Testis (tissue), 3 donors: Measurements from ENCODE around the gene DDX59. TPM values are rescaled to one million over a fixed set of nuclear protein-coding genes. Genes with fewer than 3 reads are reported as not detected.

Experiments
- DNase-seq: peaks from one replicate; pipeline ENCODE4 v3.0.0-alpha.2; 2019
- H3K27ac ChIP-seq, 2 donors: fragments of 200-600 bp; sonication (generic); one replicate each; pipeline ENCODE4 v1.5.1; 2019
- H3K27me3 ChIP-seq: fragments of 200-600 bp; sonication (generic); one replicate; pipeline ENCODE4 v1.5.1; 2019
- H3K36me3 ChIP-seq: fragments of 200-600 bp; sonication (generic); one replicate; pipeline ENCODE4 v1.5.1; 2017; ENCODE audit warnings: low read depth; ENCODE audit errors: missing control alignments
- H3K4me1 ChIP-seq: fragments of 200-600 bp; sonication (generic); one replicate; pipeline ENCODE4 v1.5.1; 2019
- H3K4me3 ChIP-seq, 2 donors: fragments of 200-600 bp; sonication (generic); one replicate each; pipeline ENCODE4 v1.5.1; 2017 to 2019
- H3K9me3 ChIP-seq: fragments of 200-600 bp; sonication (generic); one replicate; pipeline ENCODE4 v1.5.1; 2017
- CTCF ChIP-seq, 3 experiments: fragments of 450-650 bp in 2 of 3; fragments of 200-600 bp in 1 of 3; sonication (generic) in 1 of 3; IDR thresholded peaks; one replicate each; pipeline ENCODE4 v1.5.1; 2016 to 2019; ENCODE audit warnings: antibody characterized with exemption in 3 of 3, mild to moderate bottlenecking in 2 of 3, moderate library complexity in 1 of 3
- POLR2A ChIP-seq: fragments of 450-650 bp; IDR thresholded peaks from one replicate; pipeline ENCODE4 v1.6.1; 2017; ENCODE audit warnings: antibody characterized with exemption, mild to moderate bottlenecking, moderate library complexity
- WGBS, 2 donors: methylation state at CpG; one replicate each; pipeline ENCODE4 v1.1.5; 2018; 5-methylcytosine and 5-hydroxymethylcytosine counted together
- intact Hi-C: fragments of 100-400 bp; cut with DNase I; formaldehyde crosslinking; loops from one replicate; pipeline ENCODE4 v1.15.1; 2023; ENCODE audit warnings: low total_unique reads
- polyA plus RNA-seq: library from polyadenylated mRNA; stranded (reverse); fragments of 350-450 nt; fragmentation: Illumina TruSeq; extraction: RNeasy Lipid Tissue Mini Kit (QIAGEN cat#74804); gene quantifications from one replicate; pipeline ENCODE4 v1.2.3, GENCODE V29; 2014; ENCODE audit warnings: low read depth, low replicate concordance; ENCODE audit not compliant: insufficient read depth
- total RNA-seq, 2 donors: library from RNA; depleted of rRNA; stranded (reverse); fragments of >200 nt; gene quantifications; one replicate each; pipeline ENCODE4 v1.2.3, GENCODE V29; 2016

The DDX59 gene
- total and polyA plus RNA-seq, 3 donors from 2014 or later = 17.7 to 30.2 (median 24.1) TPM

DNA sequence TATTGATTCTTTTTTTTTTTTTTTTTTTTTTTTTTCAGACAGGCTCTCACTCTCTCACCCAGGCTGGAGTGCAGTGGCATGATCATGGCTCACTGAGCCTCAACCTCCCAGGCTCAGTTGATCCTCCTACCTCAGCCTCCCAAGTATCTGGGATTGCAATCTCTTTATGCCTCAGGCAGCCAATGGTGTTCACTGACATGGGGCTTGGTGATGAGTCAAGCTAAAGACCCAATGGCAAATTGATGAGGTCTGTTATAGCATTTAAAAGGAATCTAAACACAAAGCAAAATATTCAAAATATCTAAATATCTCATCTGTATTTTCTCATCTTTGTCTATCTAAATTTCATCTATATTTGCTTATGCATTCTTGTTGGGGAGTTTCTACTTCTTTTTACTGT lies 38.5 kb upstream of the DDX59 start:
- no peak overlapping the region for H3K27ac ChIP-seq
- no peaks in the 10 kb centered on the region for H3K9me3 ChIP-seq
- no peak for DNase-seq
- H3K27me3 ChIP-seq = no peaks in the 10 kb centered on the region
- intact Hi-C loops = no loop called here
- TF ChIP-seq CTCF (IDR thresholded peaks at IDR 0.05) = no peak
- no peak for TF ChIP-seq POLR2A
- no peaks in the 10 kb centered on the region for H3K36me3 ChIP-seq
- no peaks in the 10 kb centered on the region for H3K4me1 ChIP-seq
- H3K4me3 ChIP-seq = no peak overlapping the region

DNA sequence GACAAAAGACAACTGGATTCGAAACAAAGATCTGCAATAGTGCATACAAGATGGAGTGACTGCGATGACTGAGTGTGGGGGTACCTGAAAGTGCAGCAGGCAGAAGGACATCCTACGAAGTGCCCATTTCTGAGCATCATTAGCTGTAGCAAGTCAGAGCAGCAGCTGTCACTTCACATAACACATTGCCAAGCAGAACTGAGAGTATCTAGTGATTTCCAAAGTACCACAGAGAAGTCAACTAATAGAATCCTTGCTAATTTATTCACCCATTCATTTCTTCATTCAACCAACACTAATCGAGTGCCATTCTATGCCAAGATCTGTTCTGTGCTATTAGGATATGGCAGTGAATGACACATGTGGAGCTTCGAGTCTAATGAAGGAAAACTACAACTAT lies 37.4 kb upstream of the DDX59 start:
- TF ChIP-seq CTCF (IDR thresholded peaks at IDR 0.05) = no peak
- TF ChIP-seq POLR2A = no peak
- Histone ChIP-seq H3K4me3 (no peak overlapping the region), H3K9me3 (no peaks in the 10 kb centered on the region), H3K4me1 (no peaks in the 10 kb centered on the region), H3K27ac (no peak overlapping the region), H3K27me3 (no peaks in the 10 kb centered on the region), H3K36me3 (no peaks in the 10 kb centered on the region)
- intact Hi-C loops = no loop called here
- DNase-seq = no peak
- 83 to 95% methylated on average over 5 of the region's 5 CpGs for WGBS, 2 donors

DNA sequence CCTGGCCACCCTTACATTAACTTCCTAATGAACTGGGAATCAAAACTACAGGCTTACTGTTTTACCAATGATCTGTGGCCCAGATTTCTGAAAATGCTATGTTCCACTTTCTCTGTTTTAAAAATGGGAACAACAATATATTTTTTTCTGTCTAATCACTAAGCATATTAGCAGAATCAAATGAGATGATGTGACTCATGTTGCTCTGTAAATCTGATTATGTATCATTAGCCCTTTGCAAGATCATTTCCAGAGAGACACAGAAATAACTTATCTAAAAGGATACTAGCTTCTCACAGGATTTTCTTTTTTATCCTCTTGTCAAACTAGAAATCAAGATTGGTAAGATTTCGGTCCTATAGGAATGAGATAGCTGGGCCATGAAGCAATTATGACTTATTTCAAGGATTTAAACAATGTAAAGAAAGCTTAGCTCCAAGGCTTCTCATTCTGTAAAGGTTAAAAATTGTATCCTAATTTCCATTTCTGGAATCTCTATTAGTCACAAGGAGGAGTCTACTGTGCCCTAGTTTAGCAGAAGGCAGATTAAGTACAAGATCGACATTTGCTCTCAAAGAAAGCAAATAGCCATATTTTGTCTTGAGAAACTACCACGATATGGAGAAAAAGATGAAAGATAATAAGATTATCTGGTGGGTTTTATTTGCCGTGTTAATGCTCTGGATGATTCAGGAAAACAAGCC lies 36.6 kb upstream of the DDX59 start:
- intact Hi-C loops = no loop called here
- H3K4me1 ChIP-seq = no peaks in the 10 kb centered on the region
- H3K9me3 ChIP-seq = no peaks in the 10 kb centered on the region
- H3K27ac ChIP-seq = no peak overlapping the region
- no peaks in the 10 kb centered on the region for H3K27me3 ChIP-seq
- TF ChIP-seq CTCF (IDR thresholded peaks at IDR 0.05) (no peak), POLR2A (no peak)
- WGBS, 2 donors = 83 to 84% methylated on average over 4 of the region's 4 CpGs
- no peak overlapping the region for H3K4me3 ChIP-seq
- no peaks in the 10 kb centered on the region for H3K36me3 ChIP-seq
- DNase-seq = no peak

GRCh38 chr1:200704986-200705500 lies 35.3 kb upstream of the DDX59 start:
- no peaks in the 10 kb centered on the region for H3K36me3 ChIP-seq
- TF ChIP-seq CTCF (IDR thresholded peaks at IDR 0.05) (no peak), POLR2A (no peak)
- H3K9me3 ChIP-seq = no peaks in the 10 kb centered on the region
- no peak overlapping the region for H3K27ac ChIP-seq
- no peaks in the 10 kb centered on the region for H3K4me1 ChIP-seq
- no peak for DNase-seq
- H3K27me3 ChIP-seq = no peaks in the 10 kb centered on the region
- H3K4me3 ChIP-seq = no peak overlapping the region
- intact Hi-C loops = no loop called here
- 76 to 83% methylated on average over 3 of the region's 3 CpGs for WGBS, 2 donors

GRCh38 chr1:200699871-200700270 lies 30.2 kb upstream of the DDX59 start:
- DNase-seq = no peak
- no peak overlapping the region for H3K4me3 ChIP-seq
- H3K27ac ChIP-seq = no peak overlapping the region
- TF ChIP-seq CTCF (IDR thresholded peaks at IDR 0.05) (no peak), POLR2A (no peak)
- no peaks in the 10 kb centered on the region for H3K9me3 ChIP-seq
- no peaks in the 10 kb centered on the region for H3K36me3 ChIP-seq
- no peaks in the 10 kb centered on the region for H3K4me1 ChIP-seq
- H3K27me3 ChIP-seq = no peaks in the 10 kb centered on the region
- intact Hi-C loops = no loop called here
- 68 to 75% methylated on average over 1 of the region's 1 CpG for WGBS, 2 donors
